ENCODE data around the gene TCERG1L. TPM values are rescaled to one million over a fixed set of nuclear protein-coding genes. Genes with fewer than 3 reads are reported as not detected.

Gene TCERG1L
- total RNA-seq, 1 experiment from 2014 or later: not detected

DNA sequence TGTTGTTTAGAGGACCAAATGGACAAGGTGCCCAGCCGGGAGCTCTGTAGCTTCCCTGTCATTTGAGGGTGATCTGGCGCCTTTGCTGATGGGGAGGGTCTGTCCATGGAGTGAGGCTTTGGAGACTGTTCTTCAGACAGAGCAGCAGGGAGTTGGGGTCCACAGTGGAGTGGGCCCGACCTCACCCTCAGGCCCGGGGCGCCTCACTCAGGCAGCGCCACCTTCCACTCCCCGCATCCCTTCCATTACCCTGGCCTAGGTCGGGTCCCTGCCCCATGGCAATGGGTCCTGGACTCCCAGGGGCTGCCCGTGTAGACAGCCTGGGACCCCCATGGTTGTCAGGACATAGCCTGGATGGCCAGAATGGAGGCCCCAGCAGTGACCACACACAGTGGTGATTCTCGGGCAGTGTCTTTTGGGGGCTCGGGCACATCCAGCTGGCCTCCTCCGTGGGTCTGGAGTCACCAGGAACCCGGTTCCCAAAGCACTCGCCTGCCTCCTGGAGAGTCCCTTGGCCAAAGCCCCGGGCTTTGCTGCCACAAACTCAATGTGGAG, 38.5 kb downstream of the TCERG1L start:
- no peak overlapping the region for H3K27ac ChIP-seq (ENCODE audit: low read length)
- CTCF ChIA-PET: no interaction called here
- intact Hi-C loops (cut with micrococcal nuclease; ENCODE audit: unreplicated experiment) (no loop called here), in situ Hi-C loops (cut with HindIII; ENCODE audit: low pct_unique_long_range_greater_than_20kb, low sequenced_read_pairs) (no loop called here)
- DNase-seq (ENCODE audit: low read depth, low spot score) (no peak), ATAC-seq (no peak)
- H3K27me3 ChIP-seq (ENCODE audit: control insufficient read depth, insufficient read depth, low read length): peaks cover 7% of the 10 kb centered on the region
- BruUV-seq (replicated peaks): no TSS peak
- no peaks in the 10 kb centered on the region for H3K36me3 ChIP-seq (ENCODE audit: control insufficient read depth, insufficient read depth, low read length)
- no peaks in the 10 kb centered on the region for H3K9me3 ChIP-seq (ENCODE audit: control insufficient read depth, insufficient read depth, low read depth, low read length)
- H3K4me3 ChIP-seq (ENCODE audit: low read depth in 2 of 2, low read length in 2 of 2): no peak overlapping the region
- no peak for TF ChIP-seq REST (IDR thresholded peaks at IDR 0.05; ENCODE audit: insufficient read depth in 1 of 2, low read depth in 2 of 2, low read length in 1 of 2)
- no peak for TF ChIP-seq SIN3A (IDR thresholded peaks at IDR 0.05; ENCODE audit: borderline replicate concordance, insufficient read depth, low read depth, low read length)
- no peak for TF ChIP-seq POLR2AphosphoS5 (IDR thresholded peaks at IDR 0.05; ENCODE audit: low read depth, low read length)
- no peak for TF ChIP-seq TCF7L2 (IDR thresholded peaks at IDR 0.05; ENCODE audit: low read depth, low read length)
- TF ChIP-seq, protein P1, sequence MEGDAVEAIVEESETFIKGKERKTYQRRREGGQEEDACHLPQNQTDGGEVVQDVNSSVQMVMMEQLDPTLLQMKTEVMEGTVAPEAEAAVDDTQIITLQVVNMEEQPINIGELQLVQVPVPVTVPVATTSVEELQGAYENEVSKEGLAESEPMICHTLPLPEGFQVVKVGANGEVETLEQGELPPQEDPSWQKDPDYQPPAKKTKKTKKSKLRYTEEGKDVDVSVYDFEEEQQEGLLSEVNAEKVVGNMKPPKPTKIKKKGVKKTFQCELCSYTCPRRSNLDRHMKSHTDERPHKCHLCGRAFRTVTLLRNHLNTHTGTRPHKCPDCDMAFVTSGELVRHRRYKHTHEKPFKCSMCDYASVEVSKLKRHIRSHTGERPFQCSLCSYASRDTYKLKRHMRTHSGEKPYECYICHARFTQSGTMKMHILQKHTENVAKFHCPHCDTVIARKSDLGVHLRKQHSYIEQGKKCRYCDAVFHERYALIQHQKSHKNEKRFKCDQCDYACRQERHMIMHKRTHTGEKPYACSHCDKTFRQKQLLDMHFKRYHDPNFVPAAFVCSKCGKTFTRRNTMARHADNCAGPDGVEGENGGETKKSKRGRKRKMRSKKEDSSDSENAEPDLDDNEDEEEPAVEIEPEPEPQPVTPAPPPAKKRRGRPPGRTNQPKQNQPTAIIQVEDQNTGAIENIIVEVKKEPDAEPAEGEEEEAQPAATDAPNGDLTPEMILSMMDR (IDR thresholded peaks at IDR 0.05): no peak
- H3K4me1 ChIP-seq (ENCODE audit: control insufficient read depth, insufficient read depth, low read length): no peaks in the 10 kb centered on the region; the same call in 1 of the 2 replicates
- POLR2A ChIA-PET: no interaction called here

DNA sequence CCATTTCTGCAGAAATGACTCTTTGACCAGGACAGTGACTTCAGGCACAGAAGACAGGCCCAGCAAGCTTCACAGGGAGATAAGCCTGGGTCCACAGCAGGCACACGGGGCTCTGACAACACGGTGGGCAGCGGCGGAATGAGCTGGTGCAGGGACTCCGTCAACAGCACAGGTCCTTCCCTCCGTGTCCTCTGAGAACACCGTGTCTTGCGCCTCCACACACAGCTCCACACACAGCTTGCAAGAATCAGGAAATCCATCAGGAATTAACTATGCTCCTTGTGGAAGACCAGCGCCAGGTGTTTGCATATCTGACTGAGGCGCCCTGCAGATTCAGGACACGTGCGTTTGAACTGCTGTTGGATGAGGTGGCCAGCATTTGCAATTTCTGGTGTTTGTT, 39.6 kb downstream of the TCERG1L start:
- Histone ChIP-seq H3K27ac (ENCODE audit: low read length) (no peak overlapping the region), H3K4me1 (ENCODE audit: control insufficient read depth, insufficient read depth, low read length) (no peaks in the 10 kb centered on the region; the same call in 1 of the 2 replicates), H3K4me3 (ENCODE audit: low read depth in 2 of 2, low read length in 2 of 2) (no peak overlapping the region), H3K9me3 (ENCODE audit: control insufficient read depth, insufficient read depth, low read depth, low read length) (no peaks in the 10 kb centered on the region), H3K27me3 (ENCODE audit: control insufficient read depth, insufficient read depth, low read length) (peaks cover 7% of the 10 kb centered on the region), H3K36me3 (ENCODE audit: control insufficient read depth, insufficient read depth, low read length) (no peaks in the 10 kb centered on the region)
- no peak for DNase-seq (ENCODE audit: low read depth, low spot score)
- TF ChIP-seq POLR2AphosphoS5 (IDR thresholded peaks at IDR 0.05; ENCODE audit: low read depth, low read length): no peak
- no peak for TF ChIP-seq SIN3A (IDR thresholded peaks at IDR 0.05; ENCODE audit: borderline replicate concordance, insufficient read depth, low read depth, low read length)
- TF ChIP-seq TCF7L2 (IDR thresholded peaks at IDR 0.05; ENCODE audit: low read depth, low read length): no peak
- no peak for TF ChIP-seq REST (IDR thresholded peaks at IDR 0.05; ENCODE audit: insufficient read depth in 1 of 2, low read depth in 2 of 2, low read length in 1 of 2)
- TF ChIP-seq, protein P1 (IDR thresholded peaks at IDR 0.05): no peak
- in situ Hi-C loops (cut with HindIII; ENCODE audit: low pct_unique_long_range_greater_than_20kb, low sequenced_read_pairs): no loop called here
- POLR2A ChIA-PET: no interaction called here
- ATAC-seq: no peak
- BruUV-seq (replicated peaks): no TSS peak
- intact Hi-C loops (cut with micrococcal nuclease; ENCODE audit: unreplicated experiment): no loop called here
- CTCF ChIA-PET: no interaction called here

All from Panc1 (cell line).